NCI-H226 (cell line): ENCODE results near the gene AP5B1.
"Not testable (repeated sequence)": the region's sequence is repeated elsewhere in the genome, so short reads cannot be mapped to it uniquely, and the experiment has no call there.

ENCODE experiments used
- DNase-seq: peaks from one replicate; pipeline ENCODE4 v3.0.0-alpha.2; 2015

The AP5B1 gene

DNA sequence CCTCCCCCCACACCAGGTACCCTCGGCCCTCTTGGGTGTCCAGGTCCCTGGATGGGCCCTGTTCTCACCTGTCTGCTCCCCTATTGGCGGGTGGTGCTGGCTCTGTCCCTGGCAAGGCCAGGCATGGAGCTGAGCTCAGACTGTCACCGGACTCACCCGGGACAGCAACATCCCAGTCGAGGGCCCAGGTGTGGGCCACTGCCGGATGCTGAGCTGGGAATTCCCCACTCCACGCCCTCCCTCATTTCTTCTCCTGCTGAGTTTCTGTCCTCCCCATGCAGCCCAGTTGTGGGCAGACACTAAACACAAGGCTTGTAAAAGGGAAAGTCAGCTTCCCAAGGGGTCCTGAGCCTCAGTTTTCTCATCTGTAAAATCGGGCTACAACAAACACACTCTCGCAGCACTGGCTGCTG, 2.0 kb upstream of the AP5B1 start:
- no peak for DNase-seq

DNA sequence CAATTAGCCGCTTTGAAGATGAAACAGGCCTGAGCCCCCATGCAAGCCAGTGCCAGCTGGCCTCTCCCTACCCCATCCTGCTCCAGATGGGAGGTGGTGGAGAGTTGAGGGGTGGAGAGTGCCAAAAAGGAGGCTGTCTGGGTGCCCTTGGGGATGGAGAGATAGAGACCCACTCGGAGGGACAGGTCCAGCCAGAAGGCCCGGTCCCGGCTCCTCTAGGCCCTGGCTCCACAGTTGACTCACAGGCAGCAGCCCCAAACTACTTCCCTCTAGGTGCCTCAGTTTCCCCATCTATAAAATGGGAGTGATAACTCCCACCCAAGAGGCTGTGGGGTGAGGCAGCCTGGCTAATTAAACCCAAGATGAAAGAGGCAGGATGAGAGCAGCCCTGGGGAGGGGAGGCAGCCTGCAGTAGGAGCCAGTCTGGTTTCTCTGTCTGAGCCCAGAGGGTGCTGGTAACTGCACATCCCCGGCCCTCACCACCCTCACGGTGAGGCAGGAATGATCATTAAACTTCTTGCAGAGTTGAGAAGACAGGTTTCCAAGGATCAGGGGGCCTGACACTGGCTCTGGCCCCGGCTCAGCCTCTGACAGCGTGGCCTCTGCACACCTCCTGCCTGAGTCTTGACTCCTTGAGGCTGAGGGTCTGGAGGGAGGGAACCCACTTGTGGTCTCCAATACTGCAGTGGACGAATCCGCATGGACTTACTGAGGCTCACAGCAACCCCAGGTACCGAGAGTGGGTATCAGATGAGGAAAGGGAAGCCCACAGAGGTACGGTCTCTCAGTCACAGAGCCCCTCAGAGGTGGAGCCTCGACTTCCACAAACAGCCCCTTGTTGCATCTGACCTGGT, 1.4 kb upstream of the AP5B1 start:
- no peak for DNase-seq

DNA sequence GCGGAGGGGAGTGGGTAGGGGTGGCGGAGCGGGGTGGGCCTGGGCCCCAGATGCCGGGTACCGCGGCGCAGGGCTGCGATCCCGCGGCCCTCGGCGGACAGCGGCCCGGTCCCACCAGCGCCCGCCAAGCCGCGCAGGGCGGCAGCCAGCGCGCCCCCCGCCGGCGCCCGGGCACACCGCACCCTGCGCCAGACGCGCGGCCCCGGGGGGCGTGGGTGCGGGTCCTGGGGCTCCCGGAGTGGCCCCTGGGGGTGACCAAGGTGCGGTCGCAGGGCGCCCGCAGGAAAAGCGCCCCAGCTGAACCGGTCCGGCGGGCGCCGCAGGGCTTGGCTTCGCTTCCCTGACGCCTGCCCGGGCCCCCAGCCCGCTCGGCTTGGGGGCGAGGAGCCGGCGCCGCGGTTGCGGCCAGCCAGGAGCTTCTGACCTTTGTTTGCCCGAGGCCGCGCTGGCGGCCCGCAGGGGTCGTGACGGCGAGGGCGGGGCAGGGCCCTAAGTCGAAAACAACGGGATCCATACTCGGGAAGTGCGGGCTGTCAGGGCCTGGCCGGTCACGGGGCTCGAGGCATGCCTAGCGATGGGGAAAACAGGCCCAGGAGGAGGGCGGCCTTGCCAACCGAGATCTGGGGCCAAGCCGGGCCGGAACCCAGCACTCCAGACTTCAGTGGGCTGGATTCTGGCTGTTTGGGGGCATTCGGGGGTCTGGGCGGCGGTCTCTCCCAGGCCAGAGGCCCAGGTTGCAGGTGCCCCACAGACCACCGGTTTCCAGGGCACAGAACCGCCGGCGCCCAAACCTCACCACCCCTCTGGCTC, 581 bp upstream of the AP5B1 start:
- no peak for DNase-seq

DNA sequence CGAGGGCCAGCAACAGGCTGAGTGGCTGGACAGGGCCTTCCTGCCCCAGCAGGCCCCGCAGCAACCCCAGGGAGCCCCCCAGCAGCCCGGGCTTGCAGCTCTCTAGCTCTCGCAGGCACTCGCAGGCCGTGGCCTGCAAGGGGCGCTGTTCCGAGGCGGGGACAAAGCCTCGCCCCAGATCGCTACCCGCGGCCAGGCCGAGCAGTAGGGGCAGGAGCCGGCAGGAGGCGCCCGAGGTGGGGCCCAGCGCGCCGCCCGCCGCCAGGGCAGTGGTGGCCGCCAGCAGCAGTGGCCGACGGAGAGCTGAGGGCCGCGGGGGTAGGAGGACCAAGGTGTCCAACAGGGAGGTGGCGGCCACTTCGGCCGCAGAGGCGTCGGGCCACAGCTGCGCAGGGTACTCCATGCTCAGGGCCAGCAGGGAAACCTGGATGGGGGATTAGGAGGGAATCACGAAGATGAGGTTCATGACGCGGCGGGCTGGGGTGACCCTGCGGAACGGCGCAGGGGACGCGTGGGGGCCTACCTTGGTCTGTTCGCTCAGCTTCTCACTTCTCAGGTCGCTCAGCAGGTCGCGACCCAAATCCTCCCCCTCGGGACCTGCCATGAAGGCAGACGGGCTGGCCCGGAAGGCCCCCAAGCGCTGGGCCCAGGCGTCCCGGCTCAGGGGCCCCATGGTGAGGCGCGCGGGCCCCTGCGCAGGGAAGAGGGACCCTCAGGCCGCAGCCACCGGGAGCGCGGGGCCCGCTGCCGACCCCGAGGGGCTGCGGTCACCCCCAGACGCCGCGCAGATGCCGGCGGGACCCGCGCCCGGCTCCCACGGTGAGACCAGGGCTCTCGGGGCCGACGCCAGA, 632 bp downstream of the AP5B1 start:
- peak; percentile 62 for DNase-seq

- no peak for DNase-seq
Observed at GRCh38 chr11:65779669-65779918, 1.2 kb downstream of the AP5B1 start.

- DNase-seq, result no peak
Observed at GRCh38 chr11:65778901-65779668, 1.7 kb downstream of the AP5B1 start.

DNA sequence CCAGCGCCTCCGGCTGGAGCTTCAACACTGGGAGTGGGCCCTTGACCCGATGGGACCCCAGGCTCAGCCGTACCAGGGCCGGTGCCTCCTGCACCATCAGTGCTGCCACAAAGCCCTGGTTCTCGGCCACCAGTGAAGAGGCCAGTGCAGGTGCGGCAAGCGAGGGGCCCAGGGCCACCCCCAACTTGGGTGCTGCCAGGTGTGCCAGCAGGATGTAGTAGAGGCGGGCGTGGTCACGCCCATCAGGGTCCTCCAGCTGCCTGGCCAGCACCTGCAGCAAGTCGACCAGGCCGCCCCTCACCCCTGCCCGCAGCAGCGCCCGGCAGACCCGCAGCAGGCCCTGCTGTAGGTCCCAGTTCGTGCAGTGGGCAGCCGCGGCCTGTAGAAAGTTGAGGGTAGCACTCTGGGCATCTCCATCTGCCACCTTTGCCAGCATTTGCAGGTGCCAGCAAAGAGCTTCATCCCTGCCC, 2.3 kb downstream of the AP5B1 start:
- no peak for DNase-seq

- DNase-seq, result no peak
Observed at GRCh38 chr11:65777821-65778361, 2.9 kb downstream of the AP5B1 start.

DNA sequence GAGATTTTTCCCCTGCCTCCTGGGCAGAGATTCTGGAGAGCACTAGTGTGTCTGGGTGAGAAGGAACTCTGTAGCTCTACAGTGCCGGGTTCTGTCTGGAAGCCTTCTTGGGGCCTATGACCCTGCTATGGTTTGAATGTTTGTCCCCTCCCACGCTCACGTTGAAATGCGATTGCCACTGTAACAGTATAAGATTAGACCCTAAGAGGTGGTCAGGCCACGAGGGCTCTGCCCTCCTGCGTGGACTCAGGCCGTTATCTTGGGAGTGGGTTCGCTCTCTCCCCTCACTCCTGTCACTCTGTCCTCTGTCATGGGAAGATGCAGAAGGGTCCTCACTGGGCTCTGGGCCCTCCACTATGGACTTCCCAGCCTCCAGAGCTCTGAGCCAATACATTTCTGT, 3.5 kb downstream of the AP5B1 start:
- DNase-seq, result no peak

- no peak for DNase-seq
Observed at GRCh38 chr11:65776710-65777141, 4.0 kb downstream of the AP5B1 start.

DNA sequence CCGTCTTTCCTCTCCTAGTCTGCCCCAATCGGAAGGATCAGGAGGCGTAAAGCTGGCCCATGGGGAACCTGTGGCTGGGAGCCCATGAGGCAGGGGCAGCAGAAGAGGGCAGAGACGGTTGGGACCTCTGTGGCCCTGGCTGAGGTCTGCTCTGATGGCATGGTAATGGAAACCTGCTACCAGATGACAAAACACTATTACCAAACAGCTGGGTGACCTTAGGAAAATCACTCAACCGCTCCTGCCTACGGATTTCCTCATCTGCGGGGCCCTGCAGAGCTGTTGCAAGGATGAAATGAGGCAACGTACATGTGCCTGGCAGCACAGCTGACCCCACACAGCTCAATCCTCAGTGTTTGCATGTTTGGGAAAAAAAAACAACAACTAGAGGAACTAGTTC, 4.6 kb downstream of the AP5B1 start:
- DNase-seq, result no peak

- DNase-seq, result no peak
Observed at GRCh38 chr11:65774525-65775306, 6.1 kb downstream of the AP5B1 start.

DNA sequence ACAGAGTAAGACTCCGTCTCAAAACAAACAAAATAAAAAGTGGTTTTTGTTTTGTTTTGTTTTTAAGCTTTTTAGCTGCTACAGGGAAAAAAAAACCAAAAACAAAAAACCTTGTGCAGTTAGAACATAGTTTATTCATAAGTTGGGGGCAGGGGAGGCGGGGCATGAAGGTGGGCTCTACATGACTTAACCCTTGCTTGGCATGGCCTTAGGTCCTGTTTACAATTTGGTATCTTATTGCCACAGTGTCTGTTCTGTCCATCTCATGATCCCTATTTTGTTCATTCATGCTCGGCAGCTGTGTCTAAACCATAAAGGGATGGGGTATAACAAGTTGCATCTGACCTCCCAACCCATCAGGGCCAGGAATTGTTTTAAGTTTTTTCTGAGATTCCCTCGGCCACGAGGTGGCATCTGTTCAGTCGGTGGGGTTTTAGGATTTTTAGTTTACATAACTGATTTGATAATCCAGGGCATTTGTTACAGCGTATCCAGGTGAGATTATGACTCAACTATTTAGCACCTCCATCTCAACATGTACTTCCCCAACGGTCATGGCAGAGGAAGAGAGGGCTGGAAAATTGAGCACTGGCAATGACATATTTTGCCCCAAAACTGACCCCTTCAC, 6.9 kb downstream of the AP5B1 start:
- no peak for DNase-seq

DNA sequence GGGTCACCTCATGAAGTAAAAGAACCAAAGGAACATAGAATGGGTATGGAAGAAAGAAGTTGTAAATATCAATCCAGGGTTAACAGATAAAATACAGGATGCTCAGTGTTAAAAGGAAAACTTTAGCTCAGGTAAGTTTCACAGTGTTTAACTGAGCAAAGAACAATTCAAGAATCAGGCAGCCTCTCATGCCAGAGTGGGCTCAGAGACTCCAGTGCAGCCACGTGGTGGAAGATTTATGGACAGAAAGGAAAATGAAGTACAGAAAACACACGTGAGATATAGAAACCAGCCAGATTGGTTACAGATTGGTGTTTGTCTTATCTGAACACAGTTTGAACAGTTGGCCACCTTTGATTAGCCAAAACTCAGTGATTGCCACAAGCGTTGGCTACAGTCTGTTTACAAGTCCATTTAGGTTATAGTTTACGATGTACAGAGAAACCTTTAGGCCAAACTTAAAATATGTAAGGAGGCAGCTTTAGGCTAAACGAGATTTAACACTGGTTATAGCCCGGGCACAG, 9.1 kb downstream of the AP5B1 start:
- DNase-seq, result no peak

DNA sequence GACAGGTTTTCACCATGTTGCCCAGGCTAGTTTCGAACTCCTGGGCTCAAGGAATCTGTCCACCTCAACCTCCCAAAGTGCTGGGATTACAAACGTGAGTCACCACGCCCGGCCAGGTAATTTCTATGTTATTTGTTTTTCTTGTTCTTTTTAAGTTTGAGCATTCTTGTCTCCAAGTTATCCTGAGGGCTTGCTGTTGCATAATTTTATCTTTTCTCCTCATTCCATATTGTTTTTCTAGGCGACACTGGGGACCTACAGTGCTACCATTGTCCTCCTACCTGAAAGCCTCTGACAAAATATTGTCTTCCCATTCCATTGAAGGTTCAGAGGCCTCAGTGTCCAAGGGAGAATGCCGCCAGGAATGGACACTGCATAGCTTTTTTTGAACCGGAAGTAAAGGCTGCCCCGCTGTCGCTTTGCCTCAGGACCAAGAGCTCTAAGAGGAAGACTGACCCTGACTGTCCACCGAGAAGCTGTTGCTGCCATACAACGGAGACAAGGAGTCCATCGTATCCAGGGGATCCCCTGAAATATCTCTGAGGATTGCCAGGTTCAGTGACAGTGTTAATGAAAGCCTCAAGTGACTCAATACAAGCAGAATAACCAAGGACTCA, 9.7 kb downstream of the AP5B1 start:
- no peak for DNase-seq

GRCh38 chr11:65767806-65768205, 13.0 kb downstream of the AP5B1 start:
- DNase-seq, result not testable (repeated sequence)

GRCh38 chr11:65767406-65767805, 13.4 kb downstream of the AP5B1 start:
- DNase-seq, result no peak

- peak; percentile 39 for DNase-seq
Observed at GRCh38 chr11:65766535-65766934, 14.2 kb downstream of the AP5B1 start.

GRCh38 chr11:65764434-65764833, 16.3 kb downstream of the AP5B1 start:
- no peak for DNase-seq

DNA sequence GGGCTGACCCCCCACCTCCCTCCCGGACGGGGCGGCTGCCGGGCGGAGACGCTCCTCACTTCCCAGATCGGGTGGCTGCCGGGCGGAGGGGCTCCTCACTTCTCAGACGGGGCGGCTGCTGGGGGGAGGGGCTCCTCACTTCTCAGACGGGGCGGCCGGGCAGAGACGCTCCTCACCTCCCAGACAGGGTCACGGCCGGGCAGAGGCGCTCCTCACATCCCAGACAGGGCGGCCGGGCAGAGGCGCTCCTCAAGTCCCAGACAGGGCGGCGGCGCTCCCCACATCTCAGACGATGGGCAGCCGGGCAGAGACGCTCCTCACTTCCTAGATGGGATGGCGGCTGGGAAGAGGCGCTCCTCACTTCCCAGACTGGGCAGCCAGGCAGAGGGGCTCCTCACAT, 18.0 kb downstream of the AP5B1 start:
- not testable (repeated sequence) for DNase-seq
